ENCODE results near the gene BDKRB2.

Gene BDKRB2

DNA sequence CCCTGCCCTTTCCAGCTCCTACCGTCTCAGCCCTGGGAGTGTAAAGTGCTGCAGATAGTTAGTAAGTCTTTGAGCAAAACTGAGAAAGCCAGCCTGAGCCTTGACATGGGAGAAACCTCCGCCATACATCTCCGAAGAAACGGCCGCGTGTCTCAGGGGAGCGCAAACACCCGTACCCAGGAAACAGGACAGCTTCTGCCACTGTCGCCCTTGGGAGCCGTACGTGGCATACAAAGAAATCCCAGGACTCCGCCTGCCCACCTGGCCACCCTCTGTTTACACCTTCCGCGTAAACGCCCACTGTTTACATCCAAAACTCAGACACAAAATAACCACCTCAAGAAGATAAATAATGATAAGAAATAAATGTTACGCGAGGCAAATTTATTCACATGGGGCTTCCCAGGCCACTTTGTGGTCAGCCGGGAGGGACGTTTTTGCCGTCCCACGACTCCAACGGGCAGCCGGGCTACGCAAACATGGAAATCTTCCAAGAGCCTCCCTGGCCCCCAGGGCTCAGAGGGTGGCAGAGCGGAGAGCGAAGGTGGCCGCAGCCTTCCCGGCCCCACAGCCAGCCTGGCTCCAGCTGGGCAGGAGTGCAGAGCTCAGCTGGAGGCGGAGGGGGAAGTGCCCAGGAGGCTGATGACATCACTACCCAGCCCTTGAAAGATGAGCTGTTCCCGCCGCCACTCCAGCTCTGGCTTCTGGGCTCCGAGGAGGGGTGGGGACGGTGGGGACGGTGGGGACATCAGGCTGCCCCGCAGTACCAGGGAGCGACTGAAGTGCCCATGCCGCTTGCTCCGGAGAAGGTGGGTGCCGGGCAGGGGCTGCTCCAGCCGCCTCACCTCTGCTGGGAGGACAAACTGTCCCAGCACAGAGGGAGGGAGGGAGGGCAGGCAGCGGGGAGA is at the start of gene BDKRB2:
TSS of gene BDKRB2 (plus strand) at position 689 of the 908 bp plus-strand sequence. CDS start 32,269 bp downstream, outside the sequence.
- DNase-seq (ENCODE audit: low spot score) = peak; percentile 18

DNA sequence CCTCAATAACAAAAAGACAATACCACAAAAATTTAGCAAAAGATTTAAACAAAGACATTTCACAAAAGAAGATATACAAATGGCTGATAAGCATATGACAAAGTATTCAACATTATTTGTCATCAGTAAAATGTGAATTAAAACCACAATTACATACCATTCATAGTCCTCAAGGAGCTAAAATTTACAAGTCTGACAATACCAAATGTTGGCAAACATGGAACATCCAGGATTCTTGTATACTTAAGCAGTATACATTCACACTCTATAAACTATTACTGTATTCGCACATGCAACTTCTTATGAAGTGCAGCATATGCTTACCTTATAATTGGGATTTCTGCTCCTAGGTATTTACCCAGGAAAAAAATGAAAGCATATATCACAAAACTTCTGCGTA is 49.7 kb upstream of the BDKRB2 start:
- DNase-seq (ENCODE audit: low spot score) = no peak

DNA sequence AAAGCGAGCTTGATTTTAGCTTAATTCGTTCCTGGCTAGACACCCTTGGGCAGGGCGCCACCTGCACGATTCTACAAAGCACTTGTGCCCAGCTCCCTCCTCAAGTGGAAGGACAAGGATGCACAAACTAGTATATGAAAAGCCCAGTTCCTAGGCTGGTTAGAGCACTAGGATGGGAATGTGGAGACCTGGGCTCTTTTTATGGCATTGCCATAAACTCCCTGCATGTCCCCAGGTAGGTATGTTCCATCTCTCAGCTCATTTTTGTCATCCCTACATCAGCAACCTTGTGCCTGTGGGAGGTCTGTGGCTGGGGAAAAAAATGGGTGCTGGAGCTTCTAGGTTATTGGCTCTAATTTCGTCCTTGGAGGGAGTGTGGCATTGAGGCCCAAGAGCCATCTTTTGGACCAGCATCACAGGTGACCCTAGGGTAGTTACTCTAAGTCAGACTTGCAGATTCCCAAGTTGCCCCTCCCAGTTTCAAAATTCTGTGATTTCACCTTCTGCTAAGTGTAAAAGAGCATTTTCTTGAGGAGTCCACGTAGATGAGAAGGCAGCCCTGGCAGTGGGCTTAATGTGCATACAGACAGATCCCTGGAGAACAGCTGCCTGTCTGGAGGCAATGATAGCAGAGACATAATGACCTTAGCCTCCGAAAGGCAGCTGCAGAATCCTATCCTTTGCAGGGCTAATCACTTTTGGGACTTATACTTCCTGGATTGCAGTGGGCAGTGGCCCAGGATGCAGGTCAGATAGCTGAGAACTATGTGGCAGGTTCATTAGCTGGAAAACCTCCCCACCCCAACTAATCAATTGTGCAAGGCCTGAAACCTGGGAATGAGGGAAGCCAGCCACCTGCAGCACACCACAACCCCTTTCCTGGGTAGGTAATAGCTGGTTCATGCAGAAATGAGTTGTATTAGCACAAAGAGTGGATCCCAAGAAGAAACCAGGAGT is 47.6 kb upstream of the BDKRB2 start:
- DNase-seq (ENCODE audit: low spot score) = no peak

DNA sequence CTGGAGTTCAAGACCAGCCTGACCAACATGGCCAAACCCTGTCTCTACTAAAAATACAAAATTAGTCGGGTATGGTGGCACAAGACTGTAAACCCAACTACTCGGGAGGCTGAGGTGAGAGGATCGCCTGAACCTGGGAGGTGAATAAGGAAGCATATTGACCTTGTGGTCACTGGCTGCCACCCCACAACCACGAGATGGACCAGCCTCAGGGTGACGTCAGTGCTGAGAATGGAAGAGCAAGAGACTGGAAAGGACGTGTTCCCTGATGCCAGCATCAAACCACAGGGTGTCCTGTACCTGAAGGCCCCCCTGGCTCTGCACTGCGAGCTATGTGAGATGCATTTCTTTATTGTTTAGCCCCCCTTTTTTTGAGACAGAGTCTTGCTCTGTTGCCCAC is 45.9 kb upstream of the BDKRB2 start:
- DNase-seq (ENCODE audit: low spot score) = no peak

DNA sequence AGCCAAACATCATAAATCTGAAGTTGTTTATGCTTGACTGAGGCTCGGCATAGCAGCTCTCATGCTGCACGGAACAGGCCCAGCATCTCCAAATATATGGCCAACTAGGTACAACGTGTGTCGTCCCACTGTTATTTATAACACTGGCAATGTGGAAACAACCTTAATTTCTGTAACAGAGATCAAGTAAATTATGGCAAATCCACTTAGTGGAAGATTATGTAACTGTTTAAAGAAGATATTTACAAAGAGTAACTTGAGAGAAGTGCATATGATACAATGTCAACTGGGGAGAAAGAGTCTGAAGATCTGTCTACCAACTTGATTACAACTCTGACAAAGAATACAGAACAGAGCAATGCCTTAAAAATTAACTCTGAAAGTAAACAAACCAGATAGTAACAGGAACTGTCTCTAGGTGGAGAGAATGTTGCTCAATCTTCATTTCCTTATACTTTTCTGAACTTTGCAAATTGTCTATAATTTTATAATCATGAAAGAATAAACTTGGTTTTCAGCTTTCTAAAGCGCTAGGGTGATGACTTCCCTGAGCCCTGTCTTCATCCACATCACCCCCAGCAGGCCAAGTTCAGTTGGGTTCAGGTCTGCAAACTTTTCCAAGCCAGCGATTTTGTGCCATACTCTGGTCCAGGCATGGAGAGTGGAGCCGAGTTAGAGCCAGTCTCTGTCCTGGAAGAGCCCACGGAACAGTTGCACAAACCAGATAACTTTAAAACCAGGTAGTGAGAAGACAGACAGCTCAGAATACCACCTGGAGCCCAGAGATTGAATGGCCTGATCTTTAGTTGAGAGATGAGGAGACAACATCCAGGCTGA is 44.3 kb upstream of the BDKRB2 start:
- DNase-seq (ENCODE audit: low spot score) = no peak

DNA sequence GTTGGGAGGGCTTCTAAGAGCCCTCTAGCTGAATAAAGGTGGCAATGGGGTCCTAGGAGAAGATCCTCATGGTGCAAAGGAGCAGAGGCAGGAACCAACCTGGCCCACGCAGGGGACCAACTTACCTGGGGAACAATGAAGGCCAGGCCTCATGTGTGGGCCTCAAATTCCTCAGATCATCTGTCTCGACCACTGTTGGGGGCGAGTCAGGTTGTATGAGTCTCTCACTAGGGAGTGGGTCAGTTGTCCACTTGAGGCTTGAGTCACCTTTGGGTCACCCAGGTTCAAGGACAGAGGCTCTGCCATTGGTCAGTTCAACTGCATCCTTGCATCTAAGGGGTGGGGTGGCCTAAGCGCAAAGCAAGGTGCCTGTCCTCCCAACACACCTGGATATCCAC is 43.7 kb upstream of the BDKRB2 start:
- no peak for DNase-seq (ENCODE audit: low spot score)

DNA sequence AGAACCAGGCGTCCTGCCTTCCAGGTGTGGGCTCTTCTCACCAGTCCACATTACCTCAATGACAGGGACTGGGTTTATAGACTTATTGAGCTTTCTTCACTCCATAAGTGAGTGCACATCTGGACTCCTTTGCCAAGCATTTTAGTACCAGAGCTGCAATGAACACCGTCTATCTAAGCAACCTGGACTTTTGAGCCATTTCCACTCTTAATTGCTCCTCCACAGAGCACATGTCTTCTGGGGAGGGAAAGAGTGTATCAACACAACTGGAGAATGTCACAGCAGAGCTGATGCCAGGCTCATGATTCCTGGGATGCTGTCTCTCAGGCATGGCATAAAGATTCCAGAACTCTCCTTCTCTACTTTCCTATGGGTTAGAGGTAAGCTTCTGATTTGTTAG is 43.0 kb upstream of the BDKRB2 start:
- no peak for DNase-seq (ENCODE audit: low spot score)

DNA sequence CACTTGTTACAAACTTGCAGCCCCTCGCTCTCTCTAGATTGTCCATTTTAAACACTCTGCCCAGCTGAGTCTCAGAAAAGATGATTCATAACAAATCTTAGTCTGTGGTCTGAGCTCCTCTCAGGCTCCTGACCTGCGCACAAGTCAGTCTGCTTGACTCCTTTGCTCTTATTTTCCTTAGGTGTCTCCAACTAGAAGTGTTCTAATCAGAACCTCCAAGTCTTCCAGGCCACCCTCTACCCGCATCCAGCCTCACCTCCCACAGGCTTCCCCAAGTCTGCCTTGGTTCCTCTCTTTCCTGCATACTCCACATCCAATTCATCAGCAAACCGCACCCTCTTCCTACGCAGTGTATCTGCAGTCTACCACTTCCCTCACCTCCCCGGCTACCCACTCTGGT is 42.4 kb upstream of the BDKRB2 start:
- no peak for DNase-seq (ENCODE audit: low spot score)

DNA sequence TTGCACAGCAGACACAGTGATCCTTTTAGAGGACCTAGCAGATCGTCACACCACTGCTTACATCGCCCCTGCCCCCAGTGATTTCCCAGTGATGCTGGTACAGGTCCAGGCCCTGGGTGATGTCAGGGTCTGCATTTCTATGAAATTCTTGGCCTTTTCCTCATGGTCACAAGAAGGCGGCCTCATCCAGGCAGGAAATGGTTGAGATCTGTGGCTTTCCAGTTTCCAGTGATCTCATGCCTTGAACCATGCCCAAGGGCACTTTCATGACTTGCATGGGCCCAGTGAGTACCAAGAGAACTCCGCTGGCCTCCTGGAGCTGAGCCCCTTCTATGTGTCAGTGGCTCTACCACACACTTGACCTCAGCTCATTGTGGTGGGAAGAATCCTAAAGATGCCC is 41.9 kb upstream of the BDKRB2 start:
- DNase-seq (ENCODE audit: low spot score) = no peak

DNA sequence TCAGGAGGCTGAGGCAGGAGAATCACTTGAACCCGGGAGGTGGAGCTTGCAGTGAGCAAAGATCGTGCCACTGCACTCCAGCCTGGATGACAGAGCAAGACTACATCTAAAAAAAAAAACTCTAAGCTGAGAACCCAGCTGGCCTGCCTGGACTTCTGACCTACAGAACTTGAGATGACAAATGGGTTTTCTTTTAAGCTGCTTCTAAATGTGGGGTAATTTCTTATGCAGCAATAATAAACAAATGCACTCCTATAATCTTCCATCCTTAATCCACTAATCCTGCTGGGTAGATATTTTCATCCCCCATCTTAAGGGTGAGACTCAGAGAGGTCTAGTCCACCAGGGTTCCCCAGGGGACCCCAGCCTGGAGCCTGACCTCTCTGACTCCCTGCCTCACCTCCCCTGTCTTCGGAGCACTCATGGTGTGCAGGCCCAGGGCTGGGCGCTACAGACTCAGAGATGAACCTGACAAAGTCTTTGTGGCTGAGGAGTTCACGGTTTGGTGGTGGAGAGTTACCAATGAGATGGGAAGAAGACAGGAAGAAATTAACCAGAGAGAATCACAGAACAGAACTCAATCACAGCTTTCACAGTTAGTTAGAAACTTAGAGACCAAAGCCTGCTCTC is 39.7 kb upstream of the BDKRB2 start:
- DNase-seq (ENCODE audit: low spot score) = no peak

DNA sequence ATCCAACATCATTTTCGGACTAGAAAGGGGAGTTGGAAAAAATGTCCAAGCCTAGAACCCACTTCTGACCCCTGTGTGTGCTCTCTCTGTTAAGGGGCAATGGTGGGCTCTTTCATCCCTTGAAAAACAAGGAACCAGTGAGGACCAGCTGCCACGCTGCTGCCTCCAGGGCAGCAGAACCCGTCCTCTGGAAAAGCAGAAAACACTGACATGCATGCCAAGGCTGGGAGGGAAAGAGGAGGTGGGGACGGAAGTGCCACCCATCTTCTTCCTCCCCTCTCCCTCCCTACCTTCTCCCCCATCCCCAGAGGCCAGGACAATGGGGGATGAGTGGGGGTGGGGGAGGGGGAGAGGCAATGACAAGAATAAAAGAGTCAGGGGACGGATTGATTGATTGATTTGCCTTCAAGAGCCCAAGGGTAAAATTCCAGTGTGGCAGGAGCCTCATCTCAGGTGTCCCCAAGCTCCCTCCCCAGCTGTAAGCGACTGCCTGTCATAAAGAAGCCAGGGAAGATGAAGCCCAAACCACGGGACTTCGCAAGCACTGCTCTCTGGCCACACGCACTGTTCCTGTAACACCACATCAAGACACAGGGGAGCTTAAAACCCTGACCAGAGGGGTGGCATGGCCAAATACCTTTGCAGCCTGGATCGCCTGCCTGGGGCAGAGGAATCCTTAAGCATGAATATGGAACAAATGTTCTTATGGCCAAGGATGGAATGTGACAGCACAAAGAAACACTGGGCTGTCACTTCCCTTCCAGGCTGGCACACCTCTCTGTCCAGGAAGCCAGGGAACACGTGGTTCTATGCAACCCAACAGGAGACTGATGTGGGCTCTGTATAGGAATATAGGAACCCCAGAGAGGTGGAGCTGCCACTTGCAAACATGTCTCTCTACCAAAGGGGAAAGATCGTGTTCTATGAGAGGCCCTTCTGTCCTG is 38.9 kb upstream of the BDKRB2 start:
- no peak for DNase-seq (ENCODE audit: low spot score)

DNA sequence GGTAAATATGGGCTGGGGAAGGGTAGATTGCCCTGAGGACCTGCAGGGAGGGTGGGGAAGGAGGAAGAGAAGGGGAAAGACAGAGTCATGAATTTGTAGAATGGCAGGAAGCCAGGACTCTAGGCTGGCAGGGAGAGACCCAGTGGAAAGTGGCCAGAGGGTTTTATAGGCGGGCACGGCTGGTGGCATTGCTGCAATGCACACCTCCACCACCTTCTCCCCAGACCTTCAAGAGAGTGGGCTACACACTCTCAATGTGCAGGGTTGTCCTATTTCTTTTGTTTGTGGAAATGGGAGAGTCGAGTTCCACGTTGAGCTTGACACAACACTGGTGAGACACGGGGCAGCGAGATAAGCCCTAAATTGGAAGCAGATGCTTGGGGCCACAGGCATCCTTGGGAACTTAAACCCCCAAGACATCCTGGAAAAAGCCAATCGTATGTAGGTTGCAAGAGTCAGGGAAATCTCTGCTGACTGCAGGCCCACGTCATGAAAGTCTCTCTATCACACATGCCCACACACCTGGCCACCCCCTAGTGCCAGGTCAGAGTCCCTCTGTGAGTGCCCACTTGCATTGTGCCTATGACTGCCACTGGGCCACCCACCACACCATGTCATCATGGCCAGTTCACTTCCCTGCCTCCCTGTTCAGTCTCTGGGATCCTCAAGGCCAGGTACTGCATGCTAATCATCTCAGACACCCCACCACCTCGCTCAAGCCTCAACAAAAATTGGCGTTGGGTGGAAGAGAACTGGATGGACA is 38.0 kb upstream of the BDKRB2 start:
- DNase-seq (ENCODE audit: low spot score) = no peak

DNA sequence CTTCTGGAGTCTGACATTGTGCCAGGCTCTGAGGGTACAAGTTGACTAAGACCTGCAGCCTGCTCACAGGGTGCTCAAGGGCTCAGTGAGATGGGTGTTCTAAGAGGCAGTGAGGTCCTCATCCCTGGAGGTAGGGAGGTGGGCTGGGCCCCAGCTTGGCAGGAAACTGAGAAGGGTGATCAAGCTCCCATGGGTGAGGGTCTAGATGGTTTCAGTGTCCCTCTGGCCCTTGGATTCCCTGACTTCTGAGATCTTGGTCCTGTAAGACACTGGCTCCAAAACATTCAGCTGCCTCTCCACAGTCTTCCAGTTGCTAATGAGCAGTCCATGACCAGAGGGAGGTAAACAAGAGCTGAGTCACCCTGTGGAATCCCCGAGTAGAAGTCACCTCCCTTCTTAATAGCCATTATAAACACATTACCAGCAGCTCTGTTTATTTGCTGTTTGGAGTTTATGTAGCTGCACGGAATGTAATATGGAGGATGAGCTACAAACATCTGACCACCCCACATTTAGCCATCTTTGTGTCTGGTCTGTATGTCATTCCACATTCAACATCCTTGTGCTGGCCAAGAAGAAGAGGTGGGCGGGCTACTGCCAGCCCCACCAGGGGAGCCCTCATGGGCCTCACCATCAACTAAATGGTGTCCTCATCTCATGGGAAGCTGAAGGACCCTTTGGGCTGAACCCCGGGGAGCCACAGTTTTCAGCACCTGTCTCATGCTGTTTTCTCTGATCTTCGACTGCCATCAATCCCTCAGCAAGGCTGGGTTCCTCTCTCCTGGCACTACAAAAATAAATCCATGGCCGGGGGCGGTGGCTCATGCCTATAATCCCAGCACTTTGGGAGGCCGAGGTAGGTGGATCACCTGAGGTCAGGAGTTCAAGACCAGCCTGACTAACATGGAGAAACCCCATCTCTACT is 37.2 kb upstream of the BDKRB2 start:
- no peak for DNase-seq (ENCODE audit: low spot score)

DNA sequence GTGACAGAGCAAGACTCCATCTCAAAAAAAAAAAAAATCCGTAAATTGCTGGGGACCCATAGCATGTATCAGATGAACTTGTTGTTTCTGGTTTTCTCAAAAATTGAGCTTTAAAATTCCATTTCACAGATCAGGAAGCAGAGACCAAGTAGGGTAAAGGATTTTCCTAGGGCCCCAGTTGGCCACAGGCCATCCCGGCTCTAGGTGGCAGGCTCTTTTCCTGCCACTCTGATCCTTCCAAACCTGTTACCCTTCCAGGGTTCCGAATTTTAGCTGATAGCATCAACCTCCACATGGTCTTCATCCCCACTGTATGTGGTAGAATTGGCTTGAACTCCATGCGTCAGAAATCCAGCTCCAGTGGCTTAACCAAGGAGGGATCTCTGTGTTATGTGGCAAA is 36.1 kb upstream of the BDKRB2 start:
- DNase-seq (ENCODE audit: low spot score) = no peak

DNA sequence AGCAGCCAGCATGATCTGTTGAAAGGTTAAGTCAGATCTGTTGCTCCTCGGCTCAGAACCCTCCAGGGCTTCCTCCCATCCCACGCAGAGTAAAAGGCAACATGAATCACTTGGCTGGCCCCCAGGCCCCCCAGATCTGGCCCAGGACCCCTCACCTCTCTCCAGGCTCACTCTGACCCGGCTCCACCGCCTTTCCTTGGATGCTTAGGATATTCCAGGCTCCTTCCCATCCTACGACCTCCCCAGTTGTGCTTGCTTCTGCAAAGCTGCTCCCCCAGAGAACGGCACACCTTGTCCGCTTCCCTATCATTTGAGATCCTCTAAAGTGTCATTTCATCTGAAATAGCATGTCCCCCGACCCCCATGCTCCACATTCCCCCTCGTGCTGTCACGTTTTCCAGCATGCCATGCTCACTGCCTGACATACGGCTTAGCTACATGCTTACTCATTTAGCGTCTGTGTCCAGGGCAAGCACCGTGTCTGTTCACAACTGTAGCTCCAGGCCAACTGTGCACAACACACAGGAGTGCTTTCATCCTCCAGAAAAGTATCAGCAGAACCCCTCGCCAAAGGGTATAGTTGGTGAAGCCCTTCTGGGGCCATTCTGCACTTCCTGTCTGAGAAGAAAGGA is 33.6 kb upstream of the BDKRB2 start:
- DNase-seq (ENCODE audit: low spot score) = no peak

DNA sequence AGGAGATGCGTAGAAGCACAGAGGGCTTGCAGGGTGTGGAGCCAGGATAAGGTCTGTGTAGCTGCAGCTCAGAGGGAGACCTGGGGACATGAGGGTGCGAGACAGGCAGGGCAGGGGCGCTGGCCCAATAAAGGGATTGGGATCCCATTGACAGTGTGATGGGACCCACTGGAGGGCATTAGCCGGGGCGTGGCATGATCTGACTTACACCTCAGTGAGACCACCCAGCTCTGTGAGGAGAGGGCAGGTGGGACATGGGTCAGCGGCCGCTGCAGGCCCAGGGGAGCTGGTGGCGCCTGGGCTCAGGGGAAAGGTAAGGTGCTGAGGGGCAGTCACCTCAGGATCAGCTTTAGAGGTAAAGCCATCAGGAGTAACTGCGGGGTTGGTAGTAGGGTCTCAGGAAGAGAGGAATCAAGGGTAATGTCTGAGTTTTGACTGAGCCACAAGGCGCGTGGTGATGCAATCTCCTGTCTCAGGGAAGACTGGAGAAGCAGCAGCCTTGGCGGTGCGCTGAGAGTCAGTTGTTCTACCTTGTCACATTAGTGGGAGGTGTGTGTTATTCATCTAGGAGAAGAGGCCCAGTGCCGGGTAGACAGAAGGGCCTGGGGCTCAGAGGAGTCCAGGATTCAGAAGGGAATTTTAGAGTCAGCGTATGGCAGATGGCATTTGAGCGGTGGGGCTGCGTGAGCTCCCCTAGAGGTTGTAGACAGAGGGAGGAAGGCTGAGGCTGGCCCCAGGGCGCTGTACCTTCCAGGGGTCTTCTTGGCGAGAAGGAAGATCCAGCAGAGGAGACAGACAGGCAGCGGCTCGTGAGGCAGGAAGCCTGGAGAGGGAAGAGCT is 30.8 kb upstream of the BDKRB2 start:
- no peak for DNase-seq (ENCODE audit: low spot score)

DNA sequence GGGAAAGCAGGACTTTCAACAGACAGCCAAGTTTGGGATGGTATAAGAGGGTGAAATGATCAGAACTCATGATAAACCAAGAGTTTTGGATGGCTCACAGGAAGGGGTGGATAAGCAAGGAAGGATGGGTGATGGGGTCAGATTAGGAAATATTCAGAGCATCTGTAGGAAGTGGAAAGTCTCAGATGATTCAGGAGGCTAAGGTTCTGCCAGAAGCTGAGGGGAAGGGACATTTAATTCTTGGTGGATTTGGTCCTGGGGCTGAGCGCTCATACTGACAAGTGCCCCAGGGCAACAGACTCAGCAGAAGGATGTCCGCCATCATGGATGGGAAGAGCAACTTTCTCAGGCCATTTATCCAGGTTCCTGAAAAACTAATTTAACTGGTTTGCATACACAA is 28.4 kb upstream of the BDKRB2 start:
- DNase-seq (ENCODE audit: low spot score) = no peak
